Mesenchymal stem cell (in vitro differentiated cells and primary cell): ENCODE results near the gene CLCNKB.

ENCODE experiments used
- DNase-seq: peaks from one replicate; pipeline ENCODE4 v3.0.0-alpha.2; 2013
- H2AFZ ChIP-seq: one replicate; pipeline ENCODE4 v1.6.1; 2013; ENCODE audit warnings: low read depth, mild to moderate bottlenecking, control low read depth, inconsistent platforms, low read length, moderate library complexity
- H2AK5ac ChIP-seq: 2 replicates; pipeline ENCODE4 v1.6.1; 2013; ENCODE audit warnings: low read length, moderate library complexity, mild to moderate bottlenecking, inconsistent platforms; ENCODE audit not compliant: severe bottlenecking
- H2BK120ac ChIP-seq: one replicate; pipeline ENCODE4 v1.6.1; 2013; ENCODE audit warnings: low read depth, mild to moderate bottlenecking, inconsistent platforms, low read length, moderate library complexity
- H2BK12ac ChIP-seq, 2 experiments: one replicate each; pipeline ENCODE4 v1.6.1; 2013; ENCODE audit warnings: inconsistent platforms in 2 of 2, low read length in 2 of 2, mild to moderate bottlenecking in 2 of 2, moderate library complexity in 2 of 2, control low read depth in 1 of 2
- H2BK15ac ChIP-seq: one replicate; pipeline ENCODE4 v1.6.1; 2013; ENCODE audit warnings: mild to moderate bottlenecking, low read depth, inconsistent platforms; ENCODE audit not compliant: poor library complexity, severe bottlenecking
- H2BK5ac ChIP-seq: 2 replicates; pipeline ENCODE4 v1.6.1; 2013; ENCODE audit warnings: low read depth, mild to moderate bottlenecking, low read length, control low read depth, inconsistent platforms; ENCODE audit not compliant: poor library complexity, severe bottlenecking
- H3K14ac ChIP-seq, 2 experiments: one replicate each; pipeline ENCODE4 v1.6.1; 2013; ENCODE audit warnings: inconsistent platforms in 2 of 2, low read length in 2 of 2, control low read depth in 1 of 2, mild to moderate bottlenecking in 1 of 2, moderate library complexity in 1 of 2
- H3K18ac ChIP-seq, 2 experiments: one replicate each; pipeline ENCODE4 v1.6.1; 2013; ENCODE audit warnings: inconsistent platforms in 2 of 2, low read length in 2 of 2, control low read depth in 1 of 2, low read depth in 1 of 2, mild to moderate bottlenecking in 1 of 2
- H3K23ac ChIP-seq, 2 experiments: one replicate each; pipeline ENCODE4 v1.6.1; 2013; ENCODE audit warnings: inconsistent platforms in 2 of 2, low read length in 2 of 2, mild to moderate bottlenecking in 2 of 2, moderate library complexity in 2 of 2, control low read depth in 1 of 2
- H3K27ac ChIP-seq: 2 replicates; pipeline ENCODE4 v1.5.1; 2013; ENCODE audit warnings: mild to moderate bottlenecking, moderate library complexity, low read length, control low read depth, inconsistent platforms; ENCODE audit not compliant: poor library complexity, severe bottlenecking
- H3K27me3 ChIP-seq, 2 experiments: 2 replicates each; pipeline versions ENCODE4 v1.6.1 to v1.7.0; 2013; ENCODE audit warnings: low read length in 2 of 2, mild to moderate bottlenecking in 2 of 2, moderate library complexity in 2 of 2, control low read depth in 1 of 2, inconsistent platforms in 1 of 2; ENCODE audit not compliant: control insufficient read depth in 1 of 2, insufficient read depth in 1 of 2
- H3K36me3 ChIP-seq, 2 experiments: 2 replicates each; pipeline versions ENCODE4 v1.6.1 to v1.7.0; 2013; ENCODE audit warnings: low read length in 2 of 2, control low read depth in 1 of 2, inconsistent platforms in 1 of 2, low read depth in 1 of 2, mild to moderate bottlenecking in 1 of 2; ENCODE audit not compliant: insufficient read depth in 2 of 2, control insufficient read depth in 1 of 2
- H3K4ac ChIP-seq, 2 experiments: one replicate each; pipeline ENCODE4 v1.6.1; 2013; ENCODE audit warnings: inconsistent platforms in 2 of 2, low read length in 2 of 2, mild to moderate bottlenecking in 2 of 2, moderate library complexity in 2 of 2, control low read depth in 1 of 2, low read depth in 1 of 2
- H3K4me1 ChIP-seq: 2 replicates; pipeline ENCODE4 v1.6.1; 2013; ENCODE audit warnings: low read depth, low read length, control low read depth; ENCODE audit not compliant: control insufficient read depth, insufficient read depth
- H3K4me2 ChIP-seq: 2 replicates; pipeline ENCODE4 v1.6.1; 2013; ENCODE audit warnings: low read length, mild to moderate bottlenecking, inconsistent platforms; ENCODE audit not compliant: poor library complexity, severe bottlenecking
- H3K4me3 ChIP-seq, 2 experiments: 2 replicates each; pipeline versions ENCODE4 v1.5.1 to v1.7.0; 2013; ENCODE audit warnings: low read length in 2 of 2, mild to moderate bottlenecking in 2 of 2, control low read depth in 1 of 2, low read depth in 1 of 2; ENCODE audit not compliant: insufficient read depth in 1 of 2
- H3K79me1 ChIP-seq: replicated peaks from 2 replicates; pipeline ENCODE4 v1.6.1; 2013; ENCODE audit warnings: mild to moderate bottlenecking, control low read depth, low read length, inconsistent platforms; ENCODE audit not compliant: poor library complexity, severe bottlenecking
- H3K9ac ChIP-seq: 2 replicates; pipeline ENCODE4 v1.7.0; 2013; ENCODE audit warnings: mild to moderate bottlenecking, low read length, moderate library complexity
- H3K9me3 ChIP-seq: 2 replicates; pipeline ENCODE4 v1.7.0; 2013; ENCODE audit warnings: mild to moderate bottlenecking, low read length; ENCODE audit not compliant: control insufficient read depth
- H4K8ac ChIP-seq: one replicate; pipeline ENCODE4 v1.6.1; 2013; ENCODE audit warnings: inconsistent platforms, mild to moderate bottlenecking, low read length, moderate library complexity
- H4K91ac ChIP-seq: one replicate; pipeline ENCODE4 v1.6.1; 2013; ENCODE audit warnings: mild to moderate bottlenecking, low read length, inconsistent platforms
- WGBS: methylation state at CpG from one replicate; pipeline ENCODE4 v1.1.7; 2013; ENCODE audit warnings: mixed read lengths; 5-methylcytosine and 5-hydroxymethylcytosine counted together

CLCNKB gene

DNA sequence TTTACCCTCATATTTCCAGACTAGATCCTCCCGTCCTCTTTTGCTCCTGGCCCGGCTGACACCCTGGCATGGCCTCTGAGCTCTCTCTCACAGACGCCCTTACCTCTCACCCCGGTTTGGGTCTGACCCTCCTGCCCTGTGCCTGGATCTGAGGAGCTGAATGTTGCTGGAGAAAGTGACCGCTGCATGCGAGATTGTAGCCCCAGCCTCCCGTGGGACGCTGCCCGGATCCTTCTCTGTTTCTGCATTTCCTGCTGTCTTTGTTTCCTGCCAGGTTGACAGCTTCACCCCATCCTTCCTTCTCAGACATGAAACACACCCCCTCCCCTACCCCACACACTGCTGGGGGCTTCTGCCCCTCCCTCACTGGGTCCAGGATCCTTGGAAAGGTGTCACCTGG is 20.3 kb downstream of the CLCNKB start:
- H2BK5ac ChIP-seq: no peak overlapping the region
- H3K23ac ChIP-seq: no peak overlapping the region
- H3K18ac ChIP-seq: no peak overlapping the region
- H2BK15ac ChIP-seq: no peak overlapping the region
- H3K27ac ChIP-seq: no peak overlapping the region
- H3K27me3 ChIP-seq: peaks cover 16 to 63% of the 10 kb centered on the region in 2 experiments
- H4K8ac ChIP-seq: no peak overlapping the region
- no peak overlapping the region for H3K4me2 ChIP-seq
- no peak overlapping the region for H2BK12ac ChIP-seq
- no peak for DNase-seq
- H3K14ac ChIP-seq: no peak overlapping the region
- no peak overlapping the region for H2AFZ ChIP-seq
- H3K79me1 ChIP-seq: no peaks in the 10 kb centered on the region
- no peaks in the 10 kb centered on the region for H3K36me3 ChIP-seq
- peaks cover 23% of the 10 kb centered on the region for H3K4me1 ChIP-seq
- H4K91ac ChIP-seq: no peak overlapping the region
- H2AK5ac ChIP-seq: no peak overlapping the region
- no peaks in the 10 kb centered on the region for H3K9me3 ChIP-seq
- no peak overlapping the region for H2BK120ac ChIP-seq
- H3K9ac ChIP-seq: no peak overlapping the region
- 38% methylated on average over 9 of the region's 9 CpGs for WGBS
- H3K4me3 ChIP-seq: no peak overlapping the region
- peak overlapping the region in 1 of 2 experiments; percentile 13 for H3K4ac ChIP-seq

DNA sequence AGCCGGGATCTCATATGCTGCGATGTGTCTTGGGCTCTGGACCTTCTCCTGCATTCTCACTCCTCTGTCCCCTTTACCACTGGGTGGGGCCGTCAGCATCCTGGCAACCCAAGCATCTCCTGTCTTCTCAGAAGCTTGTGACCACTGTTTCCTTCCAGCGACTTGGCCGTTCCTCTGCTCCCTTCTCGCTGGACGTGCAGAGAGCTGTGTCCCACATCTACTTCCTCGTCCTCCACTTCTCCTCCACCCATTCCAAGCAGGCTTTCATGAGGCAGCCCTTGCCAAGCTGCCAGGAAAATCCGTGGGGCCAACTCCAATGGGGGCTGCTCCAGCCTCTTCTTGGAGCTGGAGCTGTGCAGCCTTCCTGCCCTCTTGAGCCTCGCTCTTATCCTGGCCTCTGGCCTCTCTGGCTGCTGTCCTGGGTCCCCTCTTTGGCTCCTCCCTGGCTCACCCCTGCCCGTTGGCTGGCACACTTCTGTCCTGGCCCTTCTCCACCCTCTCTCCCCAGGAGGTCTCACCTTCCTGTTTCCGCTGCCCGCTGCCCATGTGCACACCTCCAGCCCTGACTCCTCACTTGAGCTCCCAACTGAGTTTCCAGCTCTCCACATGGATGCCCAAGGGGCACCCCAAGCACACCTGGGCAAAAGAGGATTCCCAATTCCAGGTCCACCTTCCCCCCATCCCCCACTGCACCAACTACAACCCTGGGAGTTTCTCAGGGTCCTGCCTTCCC is 21.1 kb downstream of the CLCNKB start:
- Histone ChIP-seq H3K4me1 (peaks cover 23% of the 10 kb centered on the region), H3K4me3 (no peak overlapping the region), H3K23ac (peak overlapping the region in 1 of 2 experiments; percentile 67), H2AK5ac (no peak overlapping the region), H3K14ac (peak overlapping the region in 1 of 2 experiments; percentile 14), H3K4ac (no peak overlapping the region), H2BK15ac (no peak overlapping the region), H3K4me2 (no peak overlapping the region), H3K27ac (no peak overlapping the region), H2BK12ac (no peak overlapping the region), H3K27me3 (peaks cover 16 to 64% of the 10 kb centered on the region in 2 experiments), H4K91ac (no peak overlapping the region), H3K9me3 (no peaks in the 10 kb centered on the region), H2BK5ac (no peak overlapping the region), H3K9ac (no peak overlapping the region), H2AFZ (no peak overlapping the region), H3K36me3 (no peaks in the 10 kb centered on the region), H2BK120ac (no peak overlapping the region), H4K8ac (no peak overlapping the region), H3K79me1 (no peaks in the 10 kb centered on the region), H3K18ac (no peak overlapping the region)
- 75% methylated on average over 13 of the region's 13 CpGs for WGBS
- no peak for DNase-seq

DNA sequence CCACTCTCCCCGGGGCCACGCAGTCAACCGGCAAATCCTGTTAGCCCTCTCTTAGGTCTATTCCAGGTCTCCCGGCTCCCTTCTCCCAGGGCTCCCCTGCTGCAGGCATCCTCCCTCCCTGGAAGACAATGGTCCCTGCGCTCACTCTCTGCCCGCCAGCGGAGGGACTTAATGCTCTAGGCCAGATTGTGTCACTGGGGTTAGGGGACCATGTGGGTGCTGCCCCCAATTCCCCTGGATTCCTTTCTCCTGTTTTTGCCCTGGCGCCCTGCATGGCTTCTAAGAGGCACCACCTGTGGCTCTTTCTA is 21.6 kb downstream of the CLCNKB start:
- no peak for DNase-seq
- no peak overlapping the region for H4K8ac ChIP-seq
- no peak overlapping the region for H2BK12ac ChIP-seq
- H3K79me1 ChIP-seq: no peaks in the 10 kb centered on the region
- H3K36me3 ChIP-seq: no peaks in the 10 kb centered on the region
- H3K4me2 ChIP-seq: no peak overlapping the region
- 80% methylated on average over 8 of the region's 8 CpGs for WGBS
- no peak overlapping the region for H3K27ac ChIP-seq
- H3K9ac ChIP-seq: no peak overlapping the region
- no peak overlapping the region for H2BK15ac ChIP-seq
- H2BK5ac ChIP-seq: no peak overlapping the region
- H3K18ac ChIP-seq: no peak overlapping the region
- H3K4me3 ChIP-seq: no peak overlapping the region
- peaks cover 23% of the 10 kb centered on the region for H3K4me1 ChIP-seq
- no peak overlapping the region for H3K4ac ChIP-seq
- peaks cover 16 to 64% of the 10 kb centered on the region in 2 experiments for H3K27me3 ChIP-seq
- H2AFZ ChIP-seq: no peak overlapping the region
- H4K91ac ChIP-seq: no peak overlapping the region
- no peak overlapping the region for H2BK120ac ChIP-seq
- no peaks in the 10 kb centered on the region for H3K9me3 ChIP-seq
- H2AK5ac ChIP-seq: no peak overlapping the region
- H3K23ac ChIP-seq: no peak overlapping the region
- H3K14ac ChIP-seq: no peak overlapping the region

DNA sequence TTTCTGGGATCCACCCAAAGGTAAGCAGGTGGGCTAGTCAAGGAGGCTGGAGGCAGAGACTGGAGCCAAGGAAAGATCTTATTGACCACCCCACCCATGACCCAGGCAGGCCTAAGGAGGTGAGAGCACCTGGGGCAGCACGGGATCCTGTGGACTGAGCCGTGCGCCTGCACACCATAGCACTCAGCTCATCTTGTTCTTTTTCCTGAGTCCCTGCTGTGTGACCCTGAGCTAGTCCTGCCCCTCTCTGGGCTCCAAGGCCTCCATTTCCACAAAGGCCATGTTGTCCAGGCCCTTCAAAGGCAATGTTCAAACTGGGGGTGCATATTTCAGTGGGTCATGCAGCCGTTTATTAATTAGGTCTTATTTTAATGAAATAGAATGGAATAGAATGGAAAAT is 22.7 kb downstream of the CLCNKB start:
- H3K9me3 ChIP-seq: no peaks in the 10 kb centered on the region
- no peaks in the 10 kb centered on the region for H3K79me1 ChIP-seq
- no peak overlapping the region for H3K14ac ChIP-seq

More for the DNA sequence above, 22.7 kb downstream of the CLCNKB start:
- no peak overlapping the region for H2AFZ ChIP-seq
- no peaks in the 10 kb centered on the region for H3K36me3 ChIP-seq
- H2BK12ac ChIP-seq: no peak overlapping the region
- no peak overlapping the region for H2BK120ac ChIP-seq
- no peak overlapping the region for H3K4me3 ChIP-seq
- H3K18ac ChIP-seq: no peak overlapping the region
- no peak overlapping the region for H2AK5ac ChIP-seq
- H3K4ac ChIP-seq: no peak overlapping the region
- 85% methylated on average over 4 of the region's 4 CpGs for WGBS
- no peak overlapping the region for H2BK15ac ChIP-seq
- H4K91ac ChIP-seq: no peak overlapping the region
- peaks cover 23% of the 10 kb centered on the region for H3K4me1 ChIP-seq
- H2BK5ac ChIP-seq: no peak overlapping the region
- H3K27me3 ChIP-seq: peaks cover 16 to 55% of the 10 kb centered on the region in 2 experiments
- H3K4me2 ChIP-seq: no peak overlapping the region
- H3K27ac ChIP-seq: no peak overlapping the region
- H3K23ac ChIP-seq: no peak overlapping the region
- no peak overlapping the region for H4K8ac ChIP-seq
- no peak overlapping the region for H3K9ac ChIP-seq
- no peak for DNase-seq
